Stimulated activated CD8-positive, alpha-beta memory T cell treated with anti-CD3 and anti-CD28 coated beads, Interleukin-12 subunit alpha, Interleukin-12 subunit beta, amount 100 ng/mL, for 4 hours (primary cell): Measurements from ENCODE around the gene SEC24D.

Experiments
- DNase-seq: peaks from one replicate; pipeline ENCODE4 v3.0.0-alpha.2; 2020; ENCODE audit warnings: low read depth

SEC24D gene

DNA sequence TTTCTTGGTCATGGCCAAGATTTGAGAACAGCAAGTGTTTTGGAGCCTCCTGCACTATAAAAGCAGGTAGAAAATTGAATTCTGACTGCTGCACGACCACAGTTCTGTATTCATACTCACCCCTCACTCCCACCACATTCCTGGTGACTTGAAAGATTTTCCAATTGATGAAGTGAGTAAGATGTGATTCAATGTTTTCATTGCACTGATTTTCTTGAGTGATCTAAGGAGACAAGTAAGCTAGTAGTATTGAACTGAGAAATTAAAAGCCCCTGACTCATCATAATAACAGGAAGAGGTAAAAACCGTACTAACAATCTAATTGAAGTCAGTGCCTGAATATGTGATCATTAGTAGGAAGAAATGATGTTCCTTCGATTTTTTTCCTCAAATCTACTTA is 6.1 kb upstream of the SEC24D start:
- no peak for DNase-seq

DNA sequence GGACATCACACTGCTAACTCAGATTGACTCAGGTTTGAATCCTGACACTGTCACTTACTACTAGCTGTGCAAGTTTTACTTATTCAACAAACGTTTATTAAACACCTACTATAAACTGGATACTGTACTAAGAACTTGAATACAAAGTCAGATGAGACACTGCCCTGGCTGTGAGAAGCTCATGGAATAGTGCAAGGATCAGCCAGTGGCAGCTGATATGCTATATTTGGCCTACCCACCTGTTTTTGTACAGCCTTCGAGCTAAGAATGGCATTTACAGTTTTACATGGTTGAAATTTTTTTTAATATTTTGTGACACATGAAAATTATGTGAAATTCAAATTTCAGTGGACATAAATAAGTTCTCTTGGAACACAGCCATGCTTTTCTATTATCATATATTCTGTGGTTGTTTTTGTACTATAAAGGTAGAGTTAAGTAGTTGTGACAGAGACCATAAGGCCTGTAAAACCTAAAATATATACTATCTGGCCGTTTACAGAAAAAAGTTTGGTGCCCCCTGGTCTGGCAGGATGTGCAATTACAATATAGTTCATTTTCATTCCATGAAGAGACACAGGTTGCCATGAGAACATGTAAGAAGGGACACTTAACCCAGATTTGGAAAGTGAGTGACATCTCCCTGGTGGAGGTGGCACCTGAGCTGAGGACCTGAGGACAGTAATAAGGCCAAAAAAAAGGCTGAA is 3.4 kb upstream of the SEC24D start:
- no peak for DNase-seq

DNA sequence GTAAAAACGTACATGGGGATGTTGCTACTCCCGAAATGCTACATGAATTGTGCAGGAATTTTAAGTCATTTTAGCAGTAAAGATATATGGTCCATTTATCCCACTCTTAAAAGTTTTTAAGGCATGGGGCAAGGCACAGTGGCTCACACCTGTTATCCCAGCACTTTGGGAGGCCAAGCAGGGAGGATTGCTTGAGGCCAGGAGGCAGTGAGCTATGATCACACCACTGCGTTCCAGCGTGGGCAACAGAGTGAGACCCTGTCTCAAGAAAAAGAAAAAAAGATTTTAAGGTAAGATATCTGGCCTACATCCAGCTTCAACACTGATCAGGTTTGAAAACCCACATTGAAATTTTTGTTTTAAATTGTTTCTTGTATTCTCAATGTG is 1.2 kb upstream of the SEC24D start:
- DNase-seq = no peak

DNA sequence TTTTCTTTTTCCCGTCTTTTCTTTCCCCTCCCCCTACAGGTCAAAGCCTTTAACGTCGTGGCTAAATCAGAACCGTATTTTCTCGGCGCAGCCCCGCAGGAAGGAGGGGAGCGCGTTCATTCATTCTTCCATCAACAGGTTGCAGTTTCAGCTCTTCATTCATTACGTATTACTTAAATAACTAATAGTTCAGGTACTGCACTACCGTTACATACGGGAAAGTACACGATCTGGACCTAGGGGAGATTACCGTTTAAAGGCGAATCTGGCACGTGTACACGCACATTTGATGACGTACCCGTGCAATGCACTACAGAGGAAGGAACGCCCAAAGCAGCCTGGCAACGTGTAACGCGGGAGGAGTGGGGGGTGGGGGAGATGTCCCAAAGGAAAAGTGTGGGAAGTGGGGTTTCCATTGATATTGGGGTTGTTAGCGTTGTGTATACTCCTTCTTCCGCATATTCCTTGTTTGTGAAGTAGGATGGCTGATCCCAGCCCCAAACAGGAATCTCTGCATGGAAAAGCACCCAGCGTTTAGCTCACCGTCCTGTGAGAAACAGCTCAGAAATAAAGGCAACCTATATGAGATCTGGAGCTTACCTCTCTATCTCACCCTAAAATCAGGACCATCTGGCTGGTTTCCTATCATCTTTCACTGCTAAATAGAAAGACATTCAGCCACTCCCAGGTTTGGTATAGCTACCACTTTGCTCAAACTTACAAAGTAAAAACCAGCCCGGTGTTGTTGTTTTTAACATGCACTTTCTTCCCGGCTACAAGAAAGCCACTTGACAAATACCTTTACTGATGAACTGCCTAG is 585 bp upstream of the SEC24D start:
- peak; percentile 21 for DNase-seq

DNA sequence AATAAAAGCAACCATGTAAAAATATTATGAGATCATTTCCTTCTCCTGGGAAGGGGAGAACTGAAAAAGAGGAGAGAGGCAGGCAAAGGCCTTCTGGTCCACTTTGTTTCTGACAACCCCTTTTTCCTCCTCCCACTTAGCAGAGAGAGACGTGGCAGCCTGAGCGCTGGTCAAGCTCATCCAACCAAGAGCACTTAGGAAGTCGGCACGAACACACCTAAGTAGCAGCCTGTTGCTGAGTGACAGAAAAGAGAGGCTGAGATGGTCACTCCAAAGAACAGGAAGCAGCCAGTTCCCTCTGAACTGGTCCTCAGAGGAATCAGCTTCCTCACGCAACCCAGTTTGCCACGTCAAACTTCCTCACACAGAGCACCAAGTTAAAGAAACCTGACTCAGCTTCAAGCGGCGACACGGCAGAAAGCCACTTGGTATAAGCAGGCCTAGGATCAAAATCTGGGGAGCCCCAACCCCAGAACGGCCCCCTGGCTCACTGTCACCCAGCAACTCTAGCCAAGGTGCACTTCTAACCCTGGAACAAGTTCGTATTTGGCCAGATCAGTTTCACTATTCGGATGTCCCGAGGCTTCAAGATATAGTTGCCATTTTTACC is 861 bp downstream of the SEC24D start:
- DNase-seq = peak; percentile 18

DNA sequence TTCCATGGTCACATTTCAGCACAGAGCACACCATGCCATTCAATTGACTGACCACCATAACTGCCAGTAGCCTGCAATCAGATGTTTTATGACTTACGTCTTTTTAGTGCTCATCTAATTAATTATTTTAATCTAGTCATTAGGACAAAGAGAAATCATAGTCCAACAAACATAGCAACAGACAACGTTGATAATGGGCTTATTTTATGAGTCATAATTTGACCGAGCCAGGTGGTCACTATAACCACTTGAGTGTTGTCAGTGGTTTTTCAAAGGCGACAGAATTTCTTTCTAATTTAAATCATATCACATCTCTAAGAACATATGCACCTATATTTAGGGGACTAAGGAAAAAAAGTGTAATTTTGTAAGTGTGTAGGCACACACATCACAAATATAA is 1.9 kb downstream of the SEC24D start:
- no peak for DNase-seq

DNA sequence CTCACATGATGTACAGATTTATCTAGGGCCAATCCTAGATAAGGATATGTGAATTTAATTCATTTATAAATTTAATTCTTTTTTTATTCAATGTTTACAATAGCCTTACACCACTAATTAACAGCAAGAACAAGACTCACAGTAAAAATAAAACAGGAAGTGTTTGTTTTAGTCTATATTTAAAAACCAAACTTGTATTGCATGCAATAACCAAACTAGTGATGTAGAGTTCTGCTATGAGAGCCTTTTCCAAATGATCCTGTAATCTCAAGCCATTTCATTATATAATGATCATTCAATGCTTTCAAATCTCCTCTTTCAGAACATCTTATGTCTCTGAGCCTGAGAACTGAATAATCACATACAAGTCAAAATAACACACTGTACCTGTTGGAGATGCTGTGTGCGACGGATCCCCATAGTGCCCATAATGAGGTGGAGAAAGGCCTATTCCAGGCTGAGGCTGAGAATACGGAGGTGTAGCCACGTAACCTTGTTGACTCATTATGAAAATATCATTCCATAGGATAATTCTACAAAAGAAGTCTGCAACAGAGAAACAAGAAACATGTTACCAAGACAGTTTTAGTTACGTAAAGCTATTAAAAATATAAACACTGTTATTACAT is 2.6 kb downstream of the SEC24D start:
- DNase-seq = no peak

DNA sequence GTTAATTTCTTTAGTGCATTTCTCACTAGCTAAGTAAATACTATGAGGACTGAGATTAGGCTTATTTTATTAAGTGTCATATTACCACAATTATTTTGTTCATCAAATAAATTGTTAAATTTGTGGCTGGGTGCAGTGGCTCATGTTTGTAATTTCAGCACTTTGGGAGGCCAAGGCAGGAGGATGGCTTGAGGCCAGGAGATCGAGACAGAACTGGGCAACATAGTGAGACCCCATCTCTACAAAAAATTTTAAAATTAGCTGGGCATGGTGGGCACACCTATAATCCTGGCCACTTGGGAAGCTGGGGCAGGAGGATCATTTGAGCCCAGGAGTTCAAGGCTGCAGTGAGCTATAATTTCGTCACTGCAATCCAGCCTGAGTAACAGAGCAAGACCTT is 6.8 kb downstream of the SEC24D start:
- no peak for DNase-seq

DNA sequence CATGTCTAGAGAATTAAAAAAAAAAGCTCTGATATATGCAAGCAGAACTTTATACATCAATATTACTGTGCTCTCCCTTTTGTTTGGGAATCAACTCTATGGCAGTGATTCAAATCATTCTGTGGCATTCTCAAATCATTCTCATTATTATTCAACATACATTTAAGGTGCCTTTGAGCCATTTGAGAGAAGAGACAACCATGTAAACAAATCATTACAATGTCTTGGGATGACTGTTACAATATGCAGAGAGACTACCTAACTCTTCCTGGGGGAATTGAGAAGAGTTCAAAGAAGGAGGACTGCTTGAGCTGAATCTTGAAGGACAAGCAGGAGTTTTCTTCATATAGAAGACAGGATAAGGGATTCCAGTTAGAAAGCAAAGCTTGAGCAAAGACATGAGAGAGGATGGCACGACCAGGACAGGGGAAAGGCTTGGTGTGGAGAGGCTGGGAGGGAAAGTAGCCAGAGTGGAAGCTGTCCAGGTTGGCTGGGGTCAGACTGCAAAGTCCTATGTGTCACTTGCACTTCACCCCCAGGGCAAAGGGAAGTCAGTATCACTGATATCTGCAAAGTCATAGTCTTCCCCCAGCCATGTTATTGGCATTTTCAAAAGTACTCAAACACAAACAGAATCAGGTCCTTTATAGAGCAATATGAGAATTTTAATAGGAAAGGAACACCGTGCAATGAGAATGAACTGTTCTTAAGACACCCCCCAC is 9.0 kb downstream of the SEC24D start:
- DNase-seq = no peak

DNA sequence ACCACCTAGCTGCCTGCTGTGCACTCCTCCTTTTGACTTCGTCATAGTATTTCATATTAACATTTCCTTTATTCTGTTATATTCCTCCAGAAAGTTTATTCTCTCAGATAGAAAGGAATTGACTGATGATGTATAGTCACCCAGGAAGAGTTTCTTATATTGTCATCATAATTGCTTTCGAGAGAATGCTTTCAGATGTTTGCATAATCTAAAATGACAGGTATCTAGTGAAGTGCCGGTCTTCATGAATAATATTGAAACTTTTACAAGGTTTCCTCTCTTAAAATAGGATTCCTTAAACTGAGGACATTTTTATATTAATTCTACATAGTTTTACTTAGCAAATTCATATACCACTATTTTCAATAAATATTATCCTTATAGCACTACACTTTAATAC is 10.1 kb downstream of the SEC24D start:
- no peak for DNase-seq

DNA sequence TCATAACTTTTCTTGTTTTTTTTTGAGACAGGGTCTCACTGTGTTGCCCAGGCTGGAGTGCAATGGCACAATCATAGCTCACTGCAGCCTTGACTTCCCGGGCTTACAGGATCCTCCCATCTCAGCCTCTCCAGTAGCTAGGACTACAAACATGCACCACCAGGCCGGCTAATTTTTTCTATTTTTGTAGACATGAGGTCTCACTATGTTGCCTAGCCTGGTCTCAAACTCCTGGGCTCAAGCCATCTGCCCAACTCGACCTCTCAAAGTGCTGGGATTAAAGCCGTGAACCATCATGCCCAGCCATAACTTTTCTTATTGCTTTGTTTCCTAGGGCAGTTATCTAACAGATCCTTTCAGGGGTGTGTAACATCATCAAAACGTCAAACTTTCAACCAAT is 11.8 kb downstream of the SEC24D start:
- no peak for DNase-seq

DNA sequence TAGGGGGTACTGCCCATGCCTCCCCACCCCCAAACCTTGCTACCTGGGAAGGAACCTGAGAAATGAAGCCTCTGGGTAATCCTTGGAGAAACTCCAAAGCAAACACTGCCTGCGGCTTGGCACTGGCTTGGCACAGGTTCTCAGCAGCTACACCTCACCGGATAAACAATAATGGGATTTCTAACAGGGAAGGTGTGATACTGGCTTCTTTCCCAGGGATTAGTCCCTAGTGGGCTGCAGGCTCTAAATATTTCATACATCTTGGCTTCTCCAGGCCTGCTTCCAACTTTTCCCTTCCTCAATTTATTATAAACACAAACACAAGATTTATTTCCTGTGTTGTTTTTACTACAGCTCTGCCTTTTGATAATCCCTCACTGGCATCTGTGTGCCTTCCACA is 12.5 kb downstream of the SEC24D start:
- DNase-seq = no peak

DNA sequence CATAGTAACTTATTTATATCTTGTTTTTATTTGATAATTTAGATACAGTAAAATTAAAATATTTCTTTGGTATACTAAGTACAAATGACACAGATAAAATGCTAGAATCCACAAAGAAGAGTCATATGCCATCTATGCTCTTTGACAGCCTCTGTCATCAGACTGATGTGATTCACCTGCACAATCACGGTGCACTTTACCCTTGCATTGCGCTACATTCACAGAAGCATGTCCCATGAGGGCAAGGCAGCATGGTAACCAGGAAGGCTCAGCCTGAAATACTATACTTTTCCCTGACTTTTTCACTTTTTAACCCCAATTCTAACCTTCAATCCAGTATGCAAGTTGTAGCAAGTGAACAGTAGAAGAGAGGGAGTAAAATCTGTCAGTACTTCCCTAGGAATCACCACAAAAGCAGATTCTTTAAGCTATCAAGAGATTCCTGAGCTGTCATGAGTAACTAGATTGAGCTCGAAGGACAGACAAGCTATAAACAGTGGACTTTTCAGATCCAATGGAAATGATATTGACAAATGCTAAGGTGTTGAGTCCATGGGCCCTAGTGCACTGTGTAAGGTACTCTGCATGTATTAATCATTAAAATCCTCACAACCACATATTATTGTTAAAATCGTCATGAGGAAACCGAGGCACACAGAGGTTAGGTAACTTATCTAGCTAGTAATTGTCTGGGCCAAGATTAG is 14.2 kb downstream of the SEC24D start:
- DNase-seq = no peak

DNA sequence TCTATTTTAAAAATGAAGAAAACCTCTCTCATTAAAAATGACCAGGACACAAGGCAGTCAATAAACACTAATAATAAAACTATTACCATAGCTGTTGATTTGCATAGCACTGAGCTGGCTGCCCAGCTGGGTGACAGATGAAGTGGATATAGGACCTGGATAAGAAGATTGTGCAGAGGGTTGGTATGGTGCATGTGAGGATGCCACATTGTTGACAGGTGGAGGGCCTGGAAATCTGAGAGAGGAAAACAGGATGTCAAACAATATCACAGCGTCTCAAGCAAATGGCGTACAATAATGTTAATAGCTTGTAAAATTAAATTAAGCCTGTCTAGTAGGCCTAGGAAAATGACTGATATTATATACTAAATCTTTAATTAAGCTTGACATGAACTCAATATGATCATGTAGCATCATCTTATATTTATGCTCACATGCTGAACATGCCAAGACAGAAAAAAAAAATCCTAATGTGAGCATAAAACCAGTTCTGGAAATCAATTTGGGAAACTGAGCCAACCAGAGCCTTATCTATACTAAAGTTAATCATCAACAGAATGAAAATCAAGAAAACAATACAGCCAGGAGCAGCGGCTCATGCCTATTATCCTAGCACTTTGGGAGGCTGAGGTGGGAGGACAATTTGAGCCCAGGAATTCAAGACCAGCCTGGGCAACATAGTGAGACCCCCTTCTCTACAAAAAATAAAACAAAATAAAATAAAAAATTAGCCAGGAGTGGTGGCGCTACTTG is 18.6 kb downstream of the SEC24D start:
- DNase-seq = no peak

DNA sequence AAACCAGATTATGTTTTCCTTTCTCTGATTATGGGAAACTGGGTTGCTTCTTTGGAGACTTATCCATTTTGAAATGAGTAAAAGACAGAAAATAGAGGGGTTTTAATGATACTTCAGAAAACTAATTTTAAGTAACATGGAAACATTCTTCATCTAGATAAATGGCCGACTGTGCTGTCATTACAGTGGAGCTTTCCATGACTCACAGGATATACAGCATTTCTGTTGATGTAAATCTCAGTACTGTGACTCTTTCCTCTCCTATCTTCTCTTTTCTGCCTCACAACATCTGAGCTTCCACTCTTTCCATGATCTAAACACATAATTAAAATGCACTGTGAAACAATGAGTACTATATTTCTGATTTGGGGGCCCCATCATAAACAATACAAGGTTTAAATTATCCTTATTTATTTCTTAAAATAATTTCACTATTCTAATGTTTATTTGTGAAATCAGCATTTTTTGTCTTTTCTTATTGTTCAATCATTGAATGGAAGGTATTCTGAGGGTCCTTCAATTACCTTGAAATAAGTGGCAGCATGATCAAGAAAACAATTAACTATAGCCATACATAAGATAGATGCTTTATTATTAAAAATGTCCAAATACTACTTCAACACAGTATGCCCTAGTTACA is 19.3 kb downstream of the SEC24D start:
- no peak for DNase-seq

DNA sequence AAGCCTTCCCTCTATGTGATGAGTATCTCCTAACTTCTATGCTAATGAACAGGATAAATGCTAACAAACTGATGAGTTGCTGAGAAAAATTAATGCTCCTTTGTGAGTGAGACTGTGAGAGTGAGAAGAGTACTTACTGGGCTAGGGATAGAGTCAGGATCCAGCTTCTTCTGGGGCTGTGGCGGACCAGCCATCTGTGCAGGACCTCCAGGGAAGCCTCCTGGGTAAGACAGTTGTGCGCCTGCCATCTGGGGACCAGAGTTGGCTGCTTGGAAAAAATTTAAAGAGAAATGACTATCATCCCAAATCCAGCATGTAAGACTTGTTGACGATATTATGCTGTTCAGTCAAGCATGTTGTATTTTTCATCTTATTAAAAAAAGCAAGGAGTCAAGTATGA is 21.0 kb downstream of the SEC24D start:
- DNase-seq = no peak

DNA sequence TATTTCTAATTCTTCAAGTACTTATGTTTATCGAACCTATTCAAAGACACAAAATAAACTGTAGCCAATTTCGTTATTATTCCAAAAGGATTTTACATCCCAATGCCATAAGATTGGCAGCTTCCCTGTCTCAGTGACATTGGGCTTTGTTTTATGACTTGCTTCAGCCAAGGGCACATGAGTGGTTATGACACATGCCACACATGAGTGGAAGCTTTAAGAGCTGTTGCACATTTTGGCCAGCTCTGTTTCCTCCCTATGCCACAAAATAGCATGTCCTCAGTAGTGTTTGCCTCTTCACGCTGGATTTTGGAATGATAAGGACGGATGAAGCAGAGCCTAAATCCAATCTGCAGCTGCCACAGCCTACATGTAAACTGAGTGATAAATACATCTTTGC is 21.9 kb downstream of the SEC24D start:
- no peak for DNase-seq

DNA sequence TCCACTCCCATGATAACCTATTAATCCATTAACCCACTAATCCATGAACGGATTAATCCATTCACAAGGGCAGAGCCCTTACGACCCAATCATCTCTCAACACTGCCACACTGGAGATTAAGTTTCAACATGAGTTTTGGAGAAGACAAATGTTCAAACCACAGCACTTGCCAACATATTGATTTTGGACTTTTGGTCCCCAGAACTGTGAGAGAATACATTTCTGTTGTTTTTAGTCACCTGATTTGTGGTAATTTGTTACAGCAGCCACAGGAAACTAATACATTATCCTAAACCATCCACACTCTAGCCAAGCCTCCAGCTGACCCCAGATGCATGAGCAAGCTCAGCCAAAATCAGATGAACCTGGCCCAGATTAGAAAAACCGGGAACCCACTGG is 22.4 kb downstream of the SEC24D start:
- no peak for DNase-seq

DNA sequence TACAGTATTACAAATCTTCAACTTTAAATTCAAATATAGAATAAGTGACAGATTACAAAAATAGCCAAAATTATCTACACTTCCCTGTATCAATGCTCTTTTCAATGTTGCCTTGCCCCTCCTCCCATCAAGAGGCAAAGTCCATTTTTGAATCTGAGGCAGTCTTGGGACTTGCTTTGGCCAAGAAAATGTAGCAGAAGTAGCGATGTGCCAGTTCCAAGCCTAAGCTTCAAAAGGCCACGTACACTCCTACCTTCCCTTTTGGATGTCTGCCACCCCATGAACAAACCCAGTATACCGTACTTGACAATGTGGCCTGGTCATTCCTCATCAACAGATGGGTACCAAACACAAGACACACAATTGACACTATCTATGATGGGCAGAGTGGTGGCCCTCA is 24.1 kb downstream of the SEC24D start:
- DNase-seq = no peak

DNA sequence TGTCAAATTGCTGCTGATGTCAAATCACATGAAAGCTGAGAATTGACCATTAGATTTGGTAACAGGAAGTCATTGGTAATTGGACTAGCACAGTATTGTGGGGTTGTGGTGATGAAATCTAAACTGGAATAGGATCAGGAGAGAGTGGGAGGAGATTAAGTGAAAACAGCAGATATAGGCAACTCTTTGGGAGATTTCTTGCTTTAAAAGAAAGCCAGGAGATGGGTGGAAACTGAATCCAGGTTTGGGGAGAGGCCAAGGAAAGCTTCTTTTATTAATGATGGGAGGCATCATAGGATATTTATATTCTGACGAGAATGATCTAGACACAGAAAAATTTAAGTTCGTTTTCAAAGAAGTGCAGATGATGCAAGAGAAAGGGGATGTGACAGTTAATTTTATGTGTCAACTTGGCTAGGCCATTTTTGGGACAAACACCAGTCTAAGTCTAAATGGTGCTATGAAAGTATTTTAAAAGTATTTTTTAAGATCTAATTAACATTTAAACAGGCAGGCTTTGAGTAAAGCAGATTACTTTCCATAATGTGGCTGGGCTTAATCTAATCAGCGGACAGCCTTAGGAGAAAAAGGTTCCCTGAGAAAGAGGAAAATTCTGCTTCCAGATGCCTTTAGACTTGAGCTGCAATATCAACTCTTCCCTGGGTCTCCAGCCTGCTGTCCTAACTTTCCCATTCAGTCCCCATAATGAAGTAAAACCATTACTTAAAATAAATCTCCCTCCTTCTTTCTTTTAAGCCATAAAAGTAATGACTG is 24.7 kb downstream of the SEC24D start:
- DNase-seq = no peak
